ENCODE results near the gene PAX5.
A peak's percentile ranks its signal among the peaks of the same experiment; 100 is the strongest.

The PAX5 gene

GRCh38 chr9:36934478-36935065 lies 99.5 kb downstream of the PAX5 start:
- DNase-seq (ENCODE audit: low read depth, low spot score), result no peak

- DNase-seq (ENCODE audit: low read depth, low spot score), result no peak
Observed at GRCh38 chr9:36933676-36934215, 100.3 kb downstream of the PAX5 start.

GRCh38 chr9:36932198-36932597 lies 101.9 kb downstream of the PAX5 start:
- DNase-seq (ENCODE audit: low read depth, low spot score), result no peak

DNA sequence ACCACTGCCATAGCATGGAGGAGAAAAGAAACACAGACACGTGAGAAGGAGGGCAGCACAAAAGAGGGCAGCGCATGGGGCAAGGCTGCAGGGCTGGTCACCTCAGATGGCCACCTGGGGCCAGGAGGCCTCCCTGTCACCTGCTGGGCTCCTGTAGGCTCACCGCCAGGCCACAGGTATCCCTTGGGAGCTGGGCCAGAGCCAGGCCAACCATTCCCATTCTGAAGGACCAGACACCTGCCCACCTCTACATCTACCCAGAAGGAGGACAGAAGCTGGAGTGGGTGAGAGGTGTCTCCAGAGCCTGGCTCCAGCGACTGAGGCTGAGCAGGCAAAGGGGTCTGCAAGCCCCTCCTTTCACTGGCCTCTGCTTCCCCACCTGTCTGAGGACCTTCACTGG lies 103.1 kb downstream of the PAX5 start:
- DNase-seq (ENCODE audit: low read depth, low spot score), result no peak

GRCh38 chr9:36929350-36929675 lies 104.8 kb downstream of the PAX5 start:
- DNase-seq (ENCODE audit: low read depth, low spot score), result no peak

DNA sequence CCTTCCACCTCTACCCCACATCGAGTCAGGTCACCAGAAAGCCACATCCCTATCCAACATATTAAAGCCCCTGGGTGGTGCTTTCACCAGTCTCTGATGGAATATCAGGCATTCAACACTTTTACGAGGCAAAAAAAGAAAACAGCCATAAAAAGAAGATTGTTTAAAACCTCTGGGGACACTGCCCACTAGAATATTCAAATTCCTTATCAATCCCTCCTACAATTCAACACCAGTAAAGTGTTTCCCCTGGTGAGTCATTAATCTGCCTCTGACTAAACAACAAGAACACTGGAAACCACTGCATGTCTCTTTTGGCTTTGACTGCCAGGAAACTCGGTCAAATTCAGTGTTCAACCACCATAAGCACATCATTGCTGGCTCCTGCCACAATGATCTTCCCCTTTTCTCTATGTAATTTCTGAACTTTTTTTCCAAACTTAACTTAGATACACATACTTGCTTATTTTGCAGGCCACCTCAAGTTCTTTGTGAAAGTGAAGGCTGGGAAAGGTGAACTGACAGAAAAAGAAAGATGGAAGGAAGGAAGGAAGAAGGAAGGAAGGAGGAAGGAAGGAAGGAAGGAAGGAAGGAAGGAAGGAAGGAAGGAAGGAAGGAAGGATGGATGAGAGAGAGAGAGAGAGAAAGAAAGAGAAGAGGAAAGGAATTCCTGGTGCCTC lies 105.3 kb downstream of the PAX5 start:
- DNase-seq (ENCODE audit: low read depth, low spot score), result peak; percentile 90

DNA sequence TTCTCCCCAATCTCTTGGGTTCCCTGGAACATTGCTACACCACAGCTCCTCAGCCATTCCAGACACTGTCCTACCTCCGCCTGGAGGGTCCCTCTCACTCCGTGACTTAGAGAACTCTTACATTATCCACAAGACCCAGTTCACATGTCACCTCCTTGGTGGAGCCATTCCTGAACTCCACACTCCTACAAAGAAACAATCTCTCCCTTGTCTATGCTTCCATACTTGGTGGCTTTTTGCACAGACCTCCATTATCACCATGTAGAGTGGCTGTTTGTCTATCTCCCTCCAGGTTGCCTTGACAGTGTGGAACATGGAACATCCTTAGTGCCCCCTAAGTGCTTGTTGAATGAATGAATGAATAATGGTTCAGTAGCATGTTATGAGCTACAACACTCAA lies 105.9 kb downstream of the PAX5 start:
- no peak for DNase-seq (ENCODE audit: low read depth, low spot score)

DNA sequence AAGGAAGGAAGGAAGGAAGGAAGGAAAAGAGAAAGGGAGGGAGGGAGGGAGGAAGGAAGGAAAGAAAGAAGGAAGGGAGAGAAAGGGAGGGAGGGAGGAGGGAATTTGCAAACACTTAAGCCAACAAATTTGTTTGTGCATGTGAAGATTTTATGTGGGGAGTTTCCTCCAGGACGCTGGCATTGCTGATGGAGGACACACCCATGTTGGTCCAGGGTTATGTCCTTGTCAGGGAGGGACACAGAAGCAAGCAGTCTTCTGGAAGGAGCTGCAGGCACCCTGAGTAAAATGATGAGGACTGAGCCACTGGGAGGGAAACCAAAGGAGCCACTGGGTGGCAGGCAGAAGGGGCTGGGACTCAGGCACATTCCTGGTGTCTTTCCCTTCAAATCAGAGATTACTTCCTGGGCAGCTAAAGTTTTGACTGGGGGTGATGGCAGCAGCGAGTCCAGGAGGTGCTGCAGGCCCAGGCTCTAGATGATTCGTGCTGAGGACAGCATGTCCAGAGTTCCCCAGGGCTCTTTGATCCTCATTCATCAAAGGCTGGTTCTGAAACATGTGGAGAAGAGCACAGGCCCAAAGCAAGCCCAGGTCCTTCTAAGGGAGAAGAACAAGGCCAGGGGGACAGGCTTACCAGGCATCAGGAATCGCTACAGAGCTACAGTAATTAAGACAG lies 109.2 kb downstream of the PAX5 start:
- DNase-seq (ENCODE audit: low read depth, low spot score), result peak; percentile 17

- peak; percentile 90 for DNase-seq (ENCODE audit: low read depth, low spot score)
Observed at GRCh38 chr9:36924071-36924470, 110.0 kb downstream of the PAX5 start.

DNA sequence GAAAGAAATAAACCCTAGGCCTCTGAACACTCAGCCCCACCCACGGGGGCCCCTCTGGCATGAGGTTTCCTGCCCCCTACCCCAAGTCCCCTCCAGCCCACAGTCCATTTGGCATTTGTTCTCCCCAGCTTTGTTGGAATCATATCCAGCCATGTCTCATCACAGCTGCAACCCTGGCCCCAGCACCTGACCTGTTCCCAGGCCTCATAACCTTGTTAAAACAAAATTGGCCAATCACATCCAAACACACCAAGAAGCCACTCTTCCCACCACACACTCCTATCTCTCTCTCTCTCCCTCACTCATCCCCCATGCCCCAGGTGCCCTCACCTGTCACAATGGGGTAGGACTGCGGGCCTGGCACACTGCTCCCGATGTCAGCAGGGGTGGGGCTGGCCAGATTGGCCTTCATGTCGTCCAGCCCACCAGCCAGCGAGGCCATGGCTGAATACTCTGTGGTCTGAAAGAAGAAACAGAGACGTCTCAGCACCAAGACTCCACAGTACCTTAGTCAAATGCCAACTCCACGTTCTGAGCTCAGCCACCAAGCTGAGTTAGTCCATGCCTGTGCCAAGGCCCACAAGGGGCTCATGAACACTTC lies 110.9 kb downstream of the PAX5 start:
- peak; percentile 27 for DNase-seq (ENCODE audit: low read depth, low spot score)

DNA sequence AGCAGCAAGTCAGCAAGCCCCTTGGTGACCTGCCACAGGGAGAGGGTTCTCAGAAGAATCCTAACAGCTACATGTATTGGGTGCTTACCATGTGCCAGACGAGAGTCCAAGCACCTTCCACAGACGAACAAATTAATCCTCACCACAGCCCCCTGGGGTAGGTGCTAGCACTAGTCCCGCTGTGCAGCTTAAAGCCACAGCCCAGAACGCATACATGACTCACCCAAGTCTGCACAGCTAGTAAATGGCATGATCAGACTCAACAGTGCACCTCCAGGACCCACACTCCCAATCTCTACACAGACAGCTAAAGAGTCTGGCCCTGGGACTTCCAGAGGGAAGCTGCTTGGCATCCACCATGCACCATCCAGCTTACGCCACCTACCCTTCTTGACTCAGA lies 111.5 kb downstream of the PAX5 start:
- DNase-seq (ENCODE audit: low read depth, low spot score), result peak; percentile 73

DNA sequence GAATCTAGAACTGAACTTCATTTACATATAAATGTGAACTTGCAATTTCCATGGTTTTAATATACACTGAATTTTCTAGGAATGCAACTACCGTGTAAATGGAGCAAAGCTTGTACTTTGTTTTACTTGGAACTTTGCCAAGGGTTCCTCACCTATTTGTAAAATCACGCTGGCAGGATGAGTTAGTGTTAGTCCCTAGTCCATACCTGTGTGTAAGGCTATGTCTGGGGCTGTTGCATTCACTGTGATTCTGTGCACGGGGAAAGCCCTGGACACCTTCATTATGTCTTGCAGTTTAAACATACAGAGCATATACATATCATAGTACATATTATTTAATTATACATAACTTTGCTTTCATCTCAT lies 119.9 kb downstream of the PAX5 start:
- no peak for DNase-seq (ENCODE audit: low read depth, low spot score)

DNA sequence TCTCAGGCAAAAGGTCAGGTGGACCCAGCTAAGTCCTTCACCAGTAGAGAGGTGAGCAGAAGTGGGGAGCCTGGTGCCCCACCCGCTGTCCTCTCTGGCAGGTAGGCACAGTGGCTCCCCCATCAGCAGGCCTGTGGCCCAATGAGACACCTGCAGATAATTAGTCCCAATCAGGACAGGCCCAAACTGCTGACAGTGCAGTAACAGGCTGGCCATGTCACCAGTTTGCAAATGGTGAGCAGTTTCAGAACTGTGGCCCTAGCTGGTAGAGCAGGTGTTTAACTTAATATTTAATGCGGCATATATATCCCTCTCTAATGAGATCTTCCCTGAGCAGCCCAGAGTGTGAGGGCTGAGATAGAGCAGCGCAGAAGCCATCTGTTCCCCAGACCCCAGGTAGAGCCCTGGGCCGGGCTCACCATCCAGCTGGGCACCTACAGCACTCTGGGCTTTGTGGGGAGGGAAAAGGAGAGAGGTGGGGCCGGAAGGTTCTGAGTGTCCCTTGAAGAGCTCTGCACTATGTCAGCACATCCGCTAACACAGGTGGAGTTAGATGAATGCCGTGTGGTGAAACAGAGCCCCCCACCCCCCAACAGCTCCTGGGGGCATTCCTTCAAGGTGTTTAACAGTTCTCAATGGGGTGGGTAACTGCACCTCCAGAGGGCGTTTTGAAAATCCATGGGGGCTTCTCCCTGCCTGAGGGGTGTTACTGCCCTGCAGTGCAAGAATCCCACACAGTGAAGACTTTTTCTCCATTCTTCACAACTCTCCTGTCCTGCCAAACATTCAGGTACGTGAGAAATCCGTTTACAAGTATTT lies 120.5 kb downstream of the PAX5 start:
- DNase-seq (ENCODE audit: low read depth, low spot score), result no peak

GRCh38 chr9:36912620-36913019 lies 121.4 kb downstream of the PAX5 start:
- no peak for DNase-seq (ENCODE audit: low read depth, low spot score)

DNA sequence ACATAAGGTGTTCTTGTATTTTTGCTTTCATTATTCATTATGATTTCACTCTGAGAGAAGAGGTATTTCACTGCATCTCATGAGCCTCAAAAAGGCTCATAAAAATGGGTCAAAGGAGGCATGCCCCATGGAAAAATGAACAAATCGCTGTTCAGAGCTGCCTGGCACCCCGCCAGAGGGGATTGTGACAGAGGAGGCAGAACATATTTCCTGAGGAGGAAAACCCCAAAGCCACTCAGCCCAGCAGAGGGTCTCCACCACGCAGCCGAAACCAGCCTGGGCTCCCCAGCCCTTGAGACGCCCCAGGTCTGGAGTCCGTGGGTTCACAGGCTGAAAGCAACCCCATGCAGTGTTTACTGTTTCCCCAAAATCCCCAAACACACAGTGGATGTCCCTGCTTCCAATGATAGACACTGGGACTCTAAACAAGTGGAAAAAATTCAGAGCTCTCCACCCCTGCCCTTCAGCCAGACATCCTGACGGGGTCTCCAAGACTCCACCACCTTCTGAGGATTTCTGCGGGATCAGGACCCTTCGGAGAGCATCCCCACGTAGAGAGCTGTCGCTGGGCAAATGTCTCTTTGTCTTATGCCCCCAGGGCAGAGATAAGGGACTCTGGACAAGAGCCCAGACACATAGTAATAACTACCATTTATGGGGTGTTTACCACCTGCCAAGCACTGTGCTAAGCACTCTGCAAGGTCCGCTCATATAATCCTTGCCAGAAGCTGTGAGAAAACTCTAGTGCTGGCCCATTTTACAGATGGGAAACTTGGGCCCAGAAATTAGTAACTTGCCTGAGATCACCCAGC lies 122.3 kb downstream of the PAX5 start:
- no peak for DNase-seq (ENCODE audit: low read depth, low spot score)

DNA sequence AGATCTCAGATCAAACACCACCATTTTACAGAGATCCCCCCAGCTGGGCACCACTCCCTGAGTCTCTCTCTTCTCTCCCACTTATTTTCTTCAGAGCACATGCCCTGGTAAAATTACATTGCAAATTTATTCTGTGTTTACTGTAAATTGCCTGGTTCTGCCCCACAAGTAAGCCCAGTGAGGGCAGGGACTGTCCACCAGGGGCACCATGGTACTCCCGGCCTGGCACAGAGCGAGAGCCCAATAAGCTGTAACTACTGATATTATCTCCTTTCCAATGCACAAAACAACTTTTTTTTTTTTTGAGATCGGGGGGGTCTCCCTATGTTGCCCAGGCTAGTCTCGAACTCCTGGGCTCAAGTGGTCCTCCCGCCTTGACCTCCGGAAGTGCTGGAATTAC lies 123.0 kb downstream of the PAX5 start:
- DNase-seq (ENCODE audit: low read depth, low spot score), result no peak

DNA sequence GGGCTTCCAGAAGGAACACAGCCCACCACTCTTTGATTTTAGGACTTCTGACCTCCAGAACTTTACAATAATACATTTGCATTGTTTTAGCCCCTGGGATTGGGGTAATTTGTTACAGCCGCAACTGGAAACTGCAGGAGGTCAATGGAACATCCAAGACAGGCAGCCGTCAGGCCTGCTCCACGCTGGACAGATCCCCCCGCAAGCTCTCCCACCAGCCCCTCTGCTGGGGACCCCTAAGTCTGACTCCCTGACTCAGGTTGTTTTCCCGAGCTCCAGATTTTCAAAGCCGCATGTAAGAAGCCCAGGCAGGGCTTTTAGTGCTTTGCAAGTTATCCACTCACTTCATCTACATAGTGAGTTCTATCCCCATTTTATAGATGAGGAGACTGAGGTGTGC lies 127.6 kb downstream of the PAX5 start:
- no peak for DNase-seq (ENCODE audit: low read depth, low spot score)

- DNase-seq (ENCODE audit: low read depth, low spot score), result no peak
Observed at GRCh38 chr9:36905101-36906066, 128.7 kb downstream of the PAX5 start.

- peak; percentile 95 for DNase-seq (ENCODE audit: low read depth, low spot score)
Observed at GRCh38 chr9:36903541-36904435, 130.3 kb downstream of the PAX5 start.

Measured in astrocyte of the hippocampus (primary cell).